ENCODE measurements around the gene SIRPA. TPM values are rescaled to one million over a fixed set of nuclear protein-coding genes. Genes with fewer than 3 reads are reported as not detected.

SIRPA gene
- total RNA-seq, 2 experiments from 2014 or later, result 0.05 TPM; not detected in 1

- H3K4me3 Mint-ChIP-seq, result no peak overlapping the region
- no peak overlapping the region for H3K27ac Mint-ChIP-seq
- H3K4me1 Mint-ChIP-seq, result no peaks in the 10 kb centered on the region
- intact Hi-C loops (cut with DNase I, micrococcal nuclease), result no loop called here
- POLR2A ChIA-PET, result no interaction called here
- ATAC-seq (no peak), DNase-seq (no peak)
- H3K36me3 Mint-ChIP-seq (ENCODE audit: low read depth), result no peaks in the 10 kb centered on the region
- H3K9me3 Mint-ChIP-seq (ENCODE audit: low read depth), result no peaks in the 10 kb centered on the region
- CTCF ChIA-PET, result no interaction called here
- peaks cover 29% of the 10 kb centered on the region for H3K27me3 Mint-ChIP-seq
Measured at GRCh38 chr20:1930165-1930564, 35.0 kb downstream of the SIRPA start.

GRCh38 chr20:1931830-1932229, 36.6 kb downstream of the SIRPA start:
- Mint-ChIP-seq H3K4me1 (no peaks in the 10 kb centered on the region), H3K27ac (no peak overlapping the region), H3K36me3 (ENCODE audit: low read depth) (no peaks in the 10 kb centered on the region), H3K9me3 (ENCODE audit: low read depth) (no peaks in the 10 kb centered on the region), H3K4me3 (no peak overlapping the region), H3K27me3 (peaks cover 31% of the 10 kb centered on the region)
- DNase-seq (no peak), ATAC-seq (no peak)
- intact Hi-C loops (cut with DNase I, micrococcal nuclease), result no loop called here
- CTCF ChIA-PET, result no interaction called here
- POLR2A ChIA-PET, result no interaction called here

- Mint-ChIP-seq H3K4me3 (no peak overlapping the region), H3K36me3 (ENCODE audit: low read depth) (no peaks in the 10 kb centered on the region), H3K27ac (no peak overlapping the region), H3K9me3 (ENCODE audit: low read depth) (no peaks in the 10 kb centered on the region), H3K27me3 (peaks cover 31% of the 10 kb centered on the region), H3K4me1 (no peaks in the 10 kb centered on the region)
- POLR2A ChIA-PET, result no interaction called here
- DNase-seq, result no peak
- CTCF ChIA-PET, result interaction anchor here (0.7 kb wide), 1 partner anchor 480 kb away, joined by 3 read pairs; no protein-coding TSS in a partner anchor
- ATAC-seq, result no peak
- intact Hi-C loops (cut with DNase I, micrococcal nuclease), result no loop called here
Measured at GRCh38 chr20:1932971-1933370, 37.8 kb downstream of the SIRPA start.

GRCh38 chr20:1933465-1933870, 38.3 kb downstream of the SIRPA start:
- H3K27me3 Mint-ChIP-seq, result peaks cover 28% of the 10 kb centered on the region
- no peaks in the 10 kb centered on the region for H3K4me1 Mint-ChIP-seq
- CTCF ChIA-PET, result no interaction called here
- no peaks in the 10 kb centered on the region for H3K36me3 Mint-ChIP-seq (ENCODE audit: low read depth)
- POLR2A ChIA-PET, result no interaction called here
- DNase-seq, result no peak
- H3K9me3 Mint-ChIP-seq (ENCODE audit: low read depth), result no peaks in the 10 kb centered on the region
- intact Hi-C loops (cut with DNase I, micrococcal nuclease), result no loop called here
- no peak overlapping the region for H3K27ac Mint-ChIP-seq
- no peak for ATAC-seq
- H3K4me3 Mint-ChIP-seq, result no peak overlapping the region

GRCh38 chr20:1934156-1934555, 38.9 kb downstream of the SIRPA start:
- ATAC-seq, result no peak
- H3K27me3 Mint-ChIP-seq, result peaks cover 23% of the 10 kb centered on the region
- no peak overlapping the region for H3K27ac Mint-ChIP-seq

GRCh38 chr20:1934721-1935573, 39.7 kb downstream of the SIRPA start:
- Mint-ChIP-seq H3K4me1 (no peaks in the 10 kb centered on the region), H3K36me3 (ENCODE audit: low read depth) (no peaks in the 10 kb centered on the region), H3K27ac (no peak overlapping the region), H3K27me3 (peaks cover 19% of the 10 kb centered on the region), H3K9me3 (ENCODE audit: low read depth) (no peaks in the 10 kb centered on the region), H3K4me3 (no peak overlapping the region)
- intact Hi-C loops (cut with DNase I, micrococcal nuclease), result no loop called here
- POLR2A ChIA-PET, result no interaction called here
- no peak for ATAC-seq
- CTCF ChIA-PET, result interaction anchor here (0.6 kb wide), 1 partner anchor 67 kb away, joined by 5 read pairs; no protein-coding TSS in a partner anchor
- no peak for DNase-seq

More at GRCh38 chr20:1934156-1934555, 38.9 kb downstream of the SIRPA start:
- CTCF ChIA-PET, result interaction anchor here (0.6 kb wide), 1 partner anchor 68 kb away, joined by 5 read pairs; no protein-coding TSS in a partner anchor
- no peak overlapping the region for H3K4me3 Mint-ChIP-seq
- no peak for DNase-seq
- H3K9me3 Mint-ChIP-seq (ENCODE audit: low read depth), result no peaks in the 10 kb centered on the region
- H3K4me1 Mint-ChIP-seq, result no peaks in the 10 kb centered on the region
- intact Hi-C loops (cut with DNase I, micrococcal nuclease), result no loop called here
- POLR2A ChIA-PET, result no interaction called here
- H3K36me3 Mint-ChIP-seq (ENCODE audit: low read depth), result no peaks in the 10 kb centered on the region

GRCh38 chr20:1935696-1936366, 40.6 kb downstream of the SIRPA start:
- intact Hi-C loops (cut with DNase I, micrococcal nuclease), result no loop called here
- no peak for DNase-seq
- ATAC-seq, result no peak
- no peaks in the 10 kb centered on the region for H3K9me3 Mint-ChIP-seq (ENCODE audit: low read depth)
- no peak overlapping the region for H3K27ac Mint-ChIP-seq
- no peaks in the 10 kb centered on the region for H3K4me1 Mint-ChIP-seq
- no peak overlapping the region for H3K4me3 Mint-ChIP-seq
- H3K36me3 Mint-ChIP-seq (ENCODE audit: low read depth), result no peaks in the 10 kb centered on the region
- peaks cover 13% of the 10 kb centered on the region for H3K27me3 Mint-ChIP-seq
- ChIA-PET POLR2A (no interaction called here), CTCF (no interaction called here)

GRCh38 chr20:1937316-1937976, 42.2 kb downstream of the SIRPA start:
- no peaks in the 10 kb centered on the region for H3K36me3 Mint-ChIP-seq (ENCODE audit: low read depth)

GRCh38 chr20:1938464-1939269, 43.5 kb downstream of the SIRPA start:
- POLR2A ChIA-PET, result no interaction called here
- no peaks in the 10 kb centered on the region for H3K9me3 Mint-ChIP-seq (ENCODE audit: low read depth)
- intact Hi-C loops (cut with DNase I, micrococcal nuclease), result no loop called here
- CTCF ChIA-PET, result interaction anchor here (0.9 to 1.1 kb wide), 2 partner anchors 14 kb away, joined by 4 to 5 read pairs; no protein-coding TSS in a partner anchor
- no peaks in the 10 kb centered on the region for H3K4me1 Mint-ChIP-seq
- H3K27ac Mint-ChIP-seq, result no peak overlapping the region
- H3K27me3 Mint-ChIP-seq, result peaks cover 9% of the 10 kb centered on the region
- no peak for ATAC-seq
- DNase-seq, result no peak
- H3K4me3 Mint-ChIP-seq, result no peak overlapping the region
- no peaks in the 10 kb centered on the region for H3K36me3 Mint-ChIP-seq (ENCODE audit: low read depth)

More at GRCh38 chr20:1937316-1937976, 42.2 kb downstream of the SIRPA start:
- Mint-ChIP-seq H3K4me3 (no peak overlapping the region), H3K9me3 (ENCODE audit: low read depth) (no peaks in the 10 kb centered on the region), H3K4me1 (no peaks in the 10 kb centered on the region), H3K27ac (no peak overlapping the region), H3K27me3 (peaks cover 7% of the 10 kb centered on the region)
- no peak for ATAC-seq
- no peak for DNase-seq
- ChIA-PET POLR2A (no interaction called here), CTCF (no interaction called here)
- intact Hi-C loops (cut with DNase I, micrococcal nuclease), result no loop called here

- intact Hi-C loops (cut with DNase I, micrococcal nuclease), result no loop called here
- ATAC-seq (no peak), DNase-seq (no peak)
- Mint-ChIP-seq H3K4me1 (no peaks in the 10 kb centered on the region), H3K36me3 (ENCODE audit: low read depth) (no peaks in the 10 kb centered on the region), H3K9me3 (ENCODE audit: low read depth) (no peaks in the 10 kb centered on the region), H3K27me3 (peaks cover 9% of the 10 kb centered on the region), H3K27ac (no peak overlapping the region), H3K4me3 (no peak overlapping the region)
- POLR2A ChIA-PET, result no interaction called here
- CTCF ChIA-PET, result interaction anchor here (0.9 to 1.1 kb wide), 2 partner anchors 13 to 15 kb away, joined by 4 to 5 read pairs; no protein-coding TSS in a partner anchor
Measured at GRCh38 chr20:1939270-1939595, 44.0 kb downstream of the SIRPA start.

GRCh38 chr20:1940581-1940980, 45.4 kb downstream of the SIRPA start:
- peaks cover 15% of the 10 kb centered on the region for H3K27me3 Mint-ChIP-seq
- ChIA-PET CTCF (no interaction called here), POLR2A (no interaction called here)
- no peaks in the 10 kb centered on the region for H3K9me3 Mint-ChIP-seq (ENCODE audit: low read depth)
- no peaks in the 10 kb centered on the region for H3K36me3 Mint-ChIP-seq (ENCODE audit: low read depth)
- H3K27ac Mint-ChIP-seq, result no peak overlapping the region
- H3K4me1 Mint-ChIP-seq, result no peaks in the 10 kb centered on the region
- no peak for ATAC-seq
- H3K4me3 Mint-ChIP-seq, result no peak overlapping the region
- intact Hi-C loops (cut with DNase I, micrococcal nuclease), result no loop called here
- DNase-seq, result no peak
